ENCODE results near the gene ARMH3.

ARMH3 gene

GRCh38 chr10:101939008-101939648 is 116.8 kb downstream of the ARMH3 start:
- no peak for DNase-seq (ENCODE audit: low spot score)

DNA sequence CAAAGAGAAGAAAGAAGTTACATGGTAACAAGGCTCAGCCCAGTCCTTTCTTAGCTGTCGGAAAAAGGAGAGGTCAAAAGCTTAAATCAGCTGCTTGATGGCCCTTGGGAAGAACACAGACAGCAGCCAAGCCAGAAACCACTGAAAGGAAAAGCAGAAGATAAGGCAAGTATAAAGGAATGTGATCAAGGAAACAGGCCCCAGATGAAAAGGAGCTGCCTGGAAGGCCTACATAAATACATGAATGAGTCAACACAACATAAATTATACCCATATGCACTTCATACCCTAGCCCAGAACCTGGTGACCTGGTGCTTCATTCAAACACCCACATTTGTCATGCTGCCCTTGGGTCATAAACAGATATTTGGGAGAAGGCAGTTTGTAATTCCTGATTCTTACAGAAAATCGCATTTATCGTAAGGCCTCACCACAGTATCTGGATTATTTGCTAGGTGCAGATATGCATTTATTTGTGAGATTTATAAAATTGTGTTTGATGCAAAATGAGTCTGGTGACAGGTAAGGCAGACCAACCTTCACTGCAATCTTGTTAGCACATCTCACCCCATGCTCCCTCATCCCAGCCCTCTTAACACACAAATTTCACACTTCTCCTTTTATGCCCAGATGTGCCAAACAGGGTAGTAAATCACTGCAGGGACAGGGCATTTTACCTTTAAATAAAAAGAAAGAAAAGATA is 117.5 kb downstream of the ARMH3 start:
- DNase-seq (ENCODE audit: low spot score): no peak

DNA sequence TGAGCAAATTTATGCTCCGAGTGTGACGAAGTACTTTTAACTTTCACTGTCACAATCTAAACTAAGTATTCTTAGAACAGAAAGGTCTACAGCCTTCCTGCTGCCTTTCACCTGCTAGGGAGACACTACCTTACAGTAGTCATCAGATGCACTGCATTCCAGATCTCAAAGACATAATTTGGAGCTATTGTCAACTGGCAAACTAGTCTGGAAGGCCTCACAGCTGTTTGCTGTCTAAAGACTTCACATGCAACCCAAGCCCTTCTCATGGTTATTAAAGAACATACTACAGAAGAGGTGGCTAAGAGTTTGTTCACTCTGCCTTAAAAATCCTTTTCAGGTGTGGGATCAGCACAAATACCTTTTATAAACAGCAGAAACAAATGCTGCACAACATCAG is 120.5 kb downstream of the ARMH3 start:
- no peak for DNase-seq (ENCODE audit: low spot score)

GRCh38 chr10:101934686-101935305 is 121.2 kb downstream of the ARMH3 start:
- DNase-seq (ENCODE audit: low spot score): no peak

DNA sequence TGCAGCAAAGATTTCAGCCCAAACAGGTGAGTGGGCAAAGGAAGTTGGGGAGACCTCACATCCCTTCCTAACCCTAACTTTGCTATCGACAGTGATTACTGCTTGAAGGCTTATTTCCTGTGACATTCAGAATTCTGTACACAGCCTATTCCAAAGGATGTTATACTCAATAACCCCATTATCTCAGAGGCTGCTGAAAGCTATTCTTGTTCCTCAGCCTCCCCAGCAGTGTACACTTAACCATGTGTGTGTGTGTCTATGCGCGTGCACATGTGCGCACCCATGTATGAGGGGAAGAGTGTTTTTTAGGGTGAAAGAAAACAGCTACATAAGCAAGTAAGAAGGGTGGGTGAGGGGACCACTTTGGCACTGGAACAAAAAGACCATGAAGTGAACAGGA is 122.0 kb downstream of the ARMH3 start:
- no peak for DNase-seq (ENCODE audit: low spot score)

DNA sequence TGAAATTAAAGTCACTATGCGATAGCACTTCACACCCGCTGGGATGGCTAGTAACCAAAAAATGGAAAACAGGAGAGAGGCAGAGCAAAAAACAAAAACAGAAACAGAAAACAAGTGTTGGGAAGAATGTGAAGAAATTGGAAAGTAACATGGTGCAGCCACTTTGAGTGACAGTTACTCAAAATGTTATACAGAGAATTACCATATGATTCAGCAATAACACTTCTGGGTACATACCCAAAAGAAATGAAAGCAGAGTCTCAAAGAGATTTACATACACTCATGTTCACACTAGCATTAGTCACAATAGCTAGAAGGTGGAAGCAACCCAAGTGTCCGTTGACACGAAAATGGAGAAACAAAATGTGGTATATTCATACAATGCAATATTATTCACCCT is 123.8 kb downstream of the ARMH3 start:
- DNase-seq (ENCODE audit: low spot score): no peak

DNA sequence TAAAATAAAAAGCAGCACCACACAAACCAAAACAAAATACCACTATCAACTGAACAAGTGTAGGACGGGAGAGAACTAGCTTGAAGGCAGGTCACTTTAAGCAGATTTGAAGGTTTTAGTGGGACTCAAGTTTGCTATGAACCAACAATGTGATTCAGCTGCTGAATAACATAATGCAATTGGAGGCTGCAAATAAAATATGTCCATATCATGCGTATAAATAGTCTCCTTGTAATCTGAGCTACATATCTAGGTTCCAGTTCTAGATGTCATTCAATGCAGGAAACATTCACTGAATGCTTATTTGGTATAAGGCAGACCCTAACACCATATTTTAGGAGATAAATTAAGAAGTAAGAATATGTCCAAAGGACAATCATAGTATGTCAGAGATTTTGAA is 130.9 kb downstream of the ARMH3 start:
- no peak for DNase-seq (ENCODE audit: low spot score)

- DNase-seq (ENCODE audit: low spot score): no peak
These were observed 132.7 kb downstream of the ARMH3 start for GRCh38 chr10:101923256-101923655.

DNA sequence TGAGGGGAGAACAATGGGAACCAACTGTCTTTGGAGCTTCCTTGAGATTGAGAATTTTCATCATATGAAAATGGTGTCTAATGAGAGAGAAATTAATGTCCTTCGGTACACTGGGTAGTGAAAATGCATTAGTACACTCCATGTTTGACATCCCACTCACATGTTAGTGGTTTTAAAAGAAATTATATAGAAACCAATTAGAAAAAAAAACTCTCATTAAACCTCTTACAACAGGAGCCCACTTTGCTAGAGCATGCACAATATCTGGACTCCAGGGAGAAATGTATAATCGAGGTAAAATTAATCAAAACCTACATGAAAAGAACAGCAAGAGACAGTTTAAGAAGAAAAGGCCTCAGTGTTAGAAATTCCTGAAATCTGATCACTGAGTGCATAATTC is 133.1 kb downstream of the ARMH3 start:
- DNase-seq (ENCODE audit: low spot score): no peak

DNA sequence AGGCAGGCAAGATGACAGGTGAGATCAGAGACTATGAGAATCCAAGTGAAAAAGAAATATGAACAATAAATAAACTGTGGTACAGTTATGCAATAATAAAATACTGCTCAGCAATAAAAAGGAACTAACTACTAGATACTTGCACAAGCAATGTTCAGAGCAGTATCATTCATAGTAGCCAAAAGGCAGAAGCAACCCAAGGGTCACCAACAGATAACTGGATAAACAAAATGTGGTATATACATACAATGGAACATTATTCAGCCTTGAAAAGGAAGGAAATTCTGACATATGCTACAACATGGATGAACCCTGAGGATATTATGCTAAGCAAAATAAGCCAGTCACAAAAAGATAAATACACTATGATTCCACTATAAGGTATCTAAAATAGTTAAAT is 135.4 kb downstream of the ARMH3 start:
- no peak for DNase-seq (ENCODE audit: low spot score)

- DNase-seq (ENCODE audit: low spot score): no peak
These were observed 136.8 kb downstream of the ARMH3 start for GRCh38 chr10:101919026-101919770.

DNA sequence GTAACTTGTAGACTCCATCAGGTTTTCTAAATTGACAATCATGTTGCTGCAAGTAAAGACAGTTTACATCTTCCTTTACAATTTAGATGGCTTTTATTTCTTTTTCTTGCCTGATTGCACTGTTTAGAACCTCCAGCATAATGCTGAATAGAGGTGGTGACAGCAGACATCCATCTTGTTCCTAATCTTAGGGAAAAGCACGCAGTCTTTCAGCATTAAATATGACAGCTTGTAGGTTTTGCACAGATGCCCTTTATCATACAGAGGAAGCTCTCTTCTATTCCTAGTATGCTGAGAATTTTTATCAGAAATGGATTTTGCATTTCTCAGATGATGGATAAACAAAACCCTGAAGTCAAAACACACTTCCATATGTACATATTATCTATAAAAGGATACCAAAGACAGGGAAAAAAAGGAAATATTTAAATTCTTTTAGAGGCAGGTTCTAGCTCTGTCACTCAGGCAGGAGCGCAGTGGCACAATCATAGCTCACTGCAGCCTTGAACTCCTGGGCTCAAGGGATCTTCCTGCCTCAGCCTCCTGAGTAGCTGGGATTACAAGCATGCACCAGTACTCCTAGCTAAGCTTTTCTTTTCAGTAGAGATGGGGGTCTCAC is 143.3 kb downstream of the ARMH3 start:
- no peak for DNase-seq (ENCODE audit: low spot score)

DNA sequence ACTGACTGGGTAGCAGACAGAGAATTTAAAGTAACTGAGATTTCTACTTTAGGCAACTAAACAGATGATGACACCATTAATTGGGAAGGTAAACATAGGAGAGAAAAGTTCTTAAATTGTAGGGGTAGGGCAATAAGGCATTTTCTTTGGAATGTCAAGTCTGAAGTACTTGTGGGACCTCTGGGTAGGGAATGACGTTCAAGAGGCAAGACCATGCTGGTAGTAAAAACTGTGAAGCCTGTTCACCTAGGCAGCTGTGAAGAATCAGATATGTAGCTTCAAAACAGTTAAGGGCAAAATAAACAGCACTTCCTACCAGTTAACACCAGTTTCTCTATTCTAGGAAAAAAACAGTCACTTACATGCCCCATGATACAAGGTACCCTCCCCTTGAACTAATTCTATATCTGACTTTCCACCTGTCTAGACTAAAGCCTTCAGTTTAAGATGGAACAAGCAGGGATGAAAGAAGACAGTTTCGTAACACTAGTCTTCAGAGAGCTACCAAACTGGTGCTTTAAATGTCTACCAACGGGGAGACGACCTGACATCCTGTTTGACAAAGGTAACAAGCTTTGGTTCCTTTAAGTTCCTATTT is 149.3 kb downstream of the ARMH3 start:
- DNase-seq (ENCODE audit: low spot score): no peak

DNA sequence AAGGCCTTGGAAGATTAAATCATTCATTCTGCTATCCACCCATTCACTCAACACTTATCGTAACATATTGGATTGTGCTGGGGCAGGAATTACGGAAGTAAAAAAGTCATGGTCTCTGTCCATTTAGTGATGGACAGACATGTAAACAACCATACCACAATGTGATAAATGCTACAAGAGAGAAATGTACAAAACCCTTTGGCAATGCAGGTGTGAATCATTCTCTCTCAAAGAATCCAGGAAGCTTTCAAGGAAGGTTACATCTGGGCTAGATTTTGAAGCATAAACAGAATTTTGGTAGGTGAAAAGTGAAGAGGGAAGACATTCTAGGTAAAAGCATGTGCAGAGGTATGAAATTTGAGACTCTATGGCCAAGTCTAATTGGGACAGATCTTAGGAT is 150.7 kb downstream of the ARMH3 start:
- no peak for DNase-seq (ENCODE audit: low spot score)

GRCh38 chr10:101903827-101904550 is 152.0 kb downstream of the ARMH3 start:
- DNase-seq (ENCODE audit: low spot score): no peak

DNA sequence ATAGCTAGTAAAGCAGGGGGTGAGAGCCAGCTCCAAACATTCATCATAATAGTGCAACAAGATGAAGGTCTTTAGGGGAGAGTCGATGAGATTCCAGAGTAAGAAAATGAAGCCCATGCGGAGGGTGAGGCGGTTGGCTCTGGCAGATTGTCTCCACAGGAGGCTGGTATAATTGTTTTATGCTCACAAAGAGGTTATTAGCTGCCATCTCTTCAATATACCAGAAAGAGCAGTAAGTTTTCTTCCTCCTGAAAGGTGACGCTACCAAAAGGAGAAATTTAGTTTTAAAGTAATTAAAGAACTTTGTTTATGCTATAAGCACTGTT is 153.2 kb downstream of the ARMH3 start:
- DNase-seq (ENCODE audit: low spot score): no peak

- no peak for DNase-seq (ENCODE audit: low spot score)
These were observed 153.7 kb downstream of the ARMH3 start for GRCh38 chr10:101902032-101902819.

DNA sequence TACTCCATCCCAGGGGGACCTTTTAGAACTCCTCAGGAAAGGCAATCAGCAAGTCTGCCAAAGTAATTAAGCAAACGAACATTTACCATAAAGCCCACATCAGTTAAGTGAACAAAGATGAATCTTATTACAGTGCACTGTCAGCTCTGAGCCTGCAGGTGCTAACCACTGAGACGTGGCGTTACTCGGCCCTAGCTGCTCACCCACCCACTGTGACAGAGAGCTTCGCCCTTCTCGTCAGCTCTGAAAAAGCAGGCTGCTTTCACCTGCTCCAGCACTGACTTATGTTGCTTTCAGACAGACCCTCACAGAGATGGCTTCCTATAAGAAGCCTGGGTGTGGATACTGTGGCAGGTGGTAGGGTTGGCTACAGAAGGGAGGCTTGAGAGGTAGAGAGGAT is 154.6 kb downstream of the ARMH3 start:
- DNase-seq (ENCODE audit: low spot score): no peak

GRCh38 chr10:101897633-101898032 is 158.3 kb downstream of the ARMH3 start:
- DNase-seq (ENCODE audit: low spot score): no peak

- DNase-seq (ENCODE audit: low spot score): no peak
These were observed 159.6 kb downstream of the ARMH3 start for GRCh38 chr10:101896225-101896877.
